ENCODE data around the gene RASGRF1.

DNA sequence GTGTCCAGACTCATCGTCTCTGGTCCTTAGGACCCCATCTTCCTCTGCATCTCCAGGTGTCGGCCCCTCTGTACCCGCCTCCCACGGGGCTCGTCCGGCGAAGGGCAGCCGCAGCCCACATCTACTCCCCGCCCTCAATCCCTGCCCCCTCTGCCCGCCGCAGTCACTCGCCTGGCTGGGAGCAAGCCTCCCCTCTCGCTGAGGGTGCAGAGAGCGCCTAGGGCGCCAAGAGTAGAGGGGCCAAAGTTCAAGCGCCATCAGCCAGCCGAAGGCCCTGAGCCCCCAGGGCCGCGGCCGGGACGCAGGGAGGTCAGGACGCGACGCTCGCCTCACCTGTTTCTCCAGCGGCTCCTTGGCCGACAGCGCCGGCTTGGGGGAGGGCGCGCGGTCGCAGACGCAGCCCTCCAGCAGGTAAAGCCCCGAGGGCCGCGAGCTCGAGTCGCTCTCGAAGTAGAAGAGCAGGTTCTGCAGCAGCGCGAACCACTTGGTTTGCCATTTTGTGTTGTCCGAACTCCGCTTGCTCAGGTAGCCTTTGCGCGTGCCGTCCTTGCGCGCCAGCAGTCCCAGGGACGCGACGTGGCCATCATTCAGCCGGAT lies 592 bp downstream of the RASGRF1 start:
- TF ChIP-seq, protein P1, sequence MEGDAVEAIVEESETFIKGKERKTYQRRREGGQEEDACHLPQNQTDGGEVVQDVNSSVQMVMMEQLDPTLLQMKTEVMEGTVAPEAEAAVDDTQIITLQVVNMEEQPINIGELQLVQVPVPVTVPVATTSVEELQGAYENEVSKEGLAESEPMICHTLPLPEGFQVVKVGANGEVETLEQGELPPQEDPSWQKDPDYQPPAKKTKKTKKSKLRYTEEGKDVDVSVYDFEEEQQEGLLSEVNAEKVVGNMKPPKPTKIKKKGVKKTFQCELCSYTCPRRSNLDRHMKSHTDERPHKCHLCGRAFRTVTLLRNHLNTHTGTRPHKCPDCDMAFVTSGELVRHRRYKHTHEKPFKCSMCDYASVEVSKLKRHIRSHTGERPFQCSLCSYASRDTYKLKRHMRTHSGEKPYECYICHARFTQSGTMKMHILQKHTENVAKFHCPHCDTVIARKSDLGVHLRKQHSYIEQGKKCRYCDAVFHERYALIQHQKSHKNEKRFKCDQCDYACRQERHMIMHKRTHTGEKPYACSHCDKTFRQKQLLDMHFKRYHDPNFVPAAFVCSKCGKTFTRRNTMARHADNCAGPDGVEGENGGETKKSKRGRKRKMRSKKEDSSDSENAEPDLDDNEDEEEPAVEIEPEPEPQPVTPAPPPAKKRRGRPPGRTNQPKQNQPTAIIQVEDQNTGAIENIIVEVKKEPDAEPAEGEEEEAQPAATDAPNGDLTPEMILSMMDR (conservative IDR thresholded peaks at IDR 0.05; ENCODE audit: low read length), result no peak
- no peak for TF ChIP-seq EZH2phosphoT487 (IDR thresholded peaks at IDR 0.05; ENCODE audit: borderline replicate concordance)
